Measurements from ENCODE around the gene NUTM2G. TPM values are rescaled to one million over a fixed set of nuclear protein-coding genes. Genes with fewer than 3 reads are reported as not detected.
"Not testable (repeated sequence)": the region's sequence is repeated elsewhere in the genome, so short reads cannot be mapped to it uniquely, and the experiment has no call there.

The NUTM2G gene
- total RNA-seq, 2 donors from 2014 or later, result not detected

DNA sequence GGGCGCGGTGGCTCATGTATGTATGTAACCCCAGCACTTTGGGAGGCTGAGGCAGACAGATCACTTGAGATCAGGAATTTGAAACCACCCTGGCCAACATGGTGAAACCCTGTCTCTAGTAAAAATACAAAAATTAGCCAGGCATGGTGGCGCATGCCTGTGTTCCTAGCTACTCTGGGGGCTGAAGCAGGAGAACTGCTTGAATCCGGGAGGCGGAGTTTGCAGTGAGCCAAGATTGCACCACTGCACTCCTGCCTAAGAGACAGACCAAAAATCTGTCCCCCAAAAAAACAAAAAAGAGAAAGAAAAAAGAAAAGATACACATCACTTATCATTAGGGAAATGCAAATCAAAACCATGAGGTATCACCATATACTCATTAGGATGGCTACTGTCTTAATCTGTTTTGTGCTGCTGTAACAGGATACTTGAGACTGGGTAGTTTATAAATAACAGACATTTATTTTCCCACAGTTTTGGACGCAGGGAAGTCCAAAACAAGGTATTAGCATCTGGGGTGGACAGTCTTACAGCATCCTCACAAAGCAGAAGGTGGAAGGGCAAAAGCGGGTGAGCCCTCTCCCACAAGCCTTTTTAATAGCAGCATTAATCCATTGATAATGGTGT lies 55.0 kb downstream of the NUTM2G start:
- H3K27me3 Mint-ChIP-seq (ENCODE audit: low read depth); H3K36me3 Mint-ChIP-seq (ENCODE audit: insufficient read depth in 2 of 2); H3K9me3 Mint-ChIP-seq; DNase-seq; H3K4me3 Mint-ChIP-seq; H3K27ac Mint-ChIP-seq; ATAC-seq (replicated peaks in 1 of 2): not testable (repeated sequence)
- peaks cover 21% of the 10 kb centered on the region for H3K4me1 Mint-ChIP-seq (ENCODE audit: low read depth)

DNA sequence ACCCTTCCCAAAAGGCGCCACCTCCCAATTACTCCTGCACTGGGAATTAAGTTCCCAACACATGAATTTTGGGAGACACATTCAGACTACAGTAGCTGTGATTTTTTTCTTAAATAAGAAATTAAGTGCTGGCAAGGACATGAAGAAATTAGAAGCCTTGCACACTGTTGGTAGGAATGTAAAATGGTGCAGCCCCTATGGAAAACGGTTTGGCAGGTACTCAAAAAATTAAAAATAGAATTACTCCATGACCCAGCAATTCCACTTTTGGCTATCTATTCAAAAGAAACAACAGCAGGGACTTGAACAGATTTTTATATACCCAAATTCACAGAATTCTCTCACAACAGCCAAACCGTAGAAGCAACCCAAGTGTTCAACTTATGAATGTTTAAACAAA lies 55.5 kb downstream of the NUTM2G start:
- H3K27me3 Mint-ChIP-seq (ENCODE audit: low read depth); ATAC-seq (replicated peaks in 1 of 2); H3K4me3 Mint-ChIP-seq; DNase-seq; H3K9me3 Mint-ChIP-seq; H3K36me3 Mint-ChIP-seq (ENCODE audit: insufficient read depth in 2 of 2); H3K27ac Mint-ChIP-seq: not testable (repeated sequence)
- H3K4me1 Mint-ChIP-seq (ENCODE audit: low read depth), result peaks cover 18% of the 10 kb centered on the region

DNA sequence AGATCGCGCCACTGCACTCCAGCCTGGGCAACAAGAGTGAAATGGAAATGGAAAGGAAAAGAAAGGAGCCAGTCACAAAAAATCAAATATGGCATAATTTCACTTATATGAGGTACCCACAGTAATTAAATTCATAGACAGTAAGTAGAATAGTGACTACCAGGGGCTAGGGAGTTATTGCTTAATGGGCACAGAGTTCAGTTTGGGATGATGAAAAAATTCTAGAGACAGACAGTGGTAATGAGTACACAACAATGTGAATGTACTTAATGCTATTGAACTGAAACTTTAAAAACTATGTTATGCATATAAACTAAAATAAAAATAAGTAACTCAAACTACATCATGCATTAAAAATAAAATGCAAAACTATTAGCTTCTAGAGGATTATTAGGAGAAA lies 56.2 kb downstream of the NUTM2G start:
- H3K4me1 Mint-ChIP-seq (ENCODE audit: low read depth), result peaks cover 21% of the 10 kb centered on the region
- not testable (repeated sequence) for H3K4me3 Mint-ChIP-seq; H3K9me3 Mint-ChIP-seq; H3K27me3 Mint-ChIP-seq (ENCODE audit: low read depth); H3K27ac Mint-ChIP-seq; DNase-seq; ATAC-seq (replicated peaks in 1 of 2); H3K36me3 Mint-ChIP-seq (ENCODE audit: insufficient read depth in 2 of 2)

Other genes with a start within 250 kb of the NUTM2G start
- gene ZNF510, start 150.8 kb upstream of the NUTM2G start, total RNA-seq, result 10 to 100 TPM; 14.4 to 16.3 TPM
- 1 to 10 TPM; 4.5 to 7.1 TPM for gene ZNF782, start 74.3 kb upstream of the NUTM2G start, total RNA-seq
- gene CTSV, start 110.3 kb downstream of the NUTM2G start, total RNA-seq, result 1 to 10 TPM; 1.3 to 4.3 TPM